SK-N-MC (cell line): ENCODE results near the gene TMEM60.
"Not testable (repeated sequence)": the region's sequence is repeated elsewhere in the genome, so short reads cannot be mapped to it uniquely, and the experiment has no call there.

Source experiments
- DNase-seq: peaks from one replicate; pipeline ENCODE4 v3.0.0-alpha.2; 2011; ENCODE audit warnings: low read depth, low spot score
- H3K27ac ChIP-seq: fragments of 200-600 bp; sonication (generic); 2 replicates; pipeline ENCODE4 v1.5.1; 2016; ENCODE audit warnings: mixed run types
- H3K36me3 ChIP-seq: fragments of 200-600 bp; sonication (generic); 2 replicates; pipeline ENCODE4 v1.6.1; 2017; ENCODE audit warnings: antibody characterized with exemption, low read length, mixed read lengths; ENCODE audit not compliant: insufficient read depth
- H3K4me3 ChIP-seq: fragments of 200-600 bp; sonication (generic); 2 replicates; pipeline ENCODE4 v1.5.1; 2016
- H3K9ac ChIP-seq: fragments of 200-600 bp; sonication (generic); 2 replicates; pipeline ENCODE4 v1.8.0; 2017; ENCODE audit warnings: mixed run types, mixed read lengths; ENCODE audit not compliant: insufficient read length
- H3K9me3 ChIP-seq: fragments of 200-600 bp; sonication (generic); 2 replicates; pipeline ENCODE4 v1.6.1; 2017; ENCODE audit warnings: low read depth, mild to moderate bottlenecking, antibody characterized with exemption, low read length, moderate library complexity, mixed read lengths
- EZH2 ChIP-seq: fragments of 200-600 bp; sonication (generic); IDR thresholded peaks from one replicate; pipeline ENCODE4 v1.6.1; 2017; ENCODE audit warnings: antibody characterized with exemption
- FOXP2 ChIP-seq: optimal IDR thresholded peaks from 2 replicates; pipeline ENCODE3; 2011; ENCODE audit warnings: mild to moderate bottlenecking, moderate library complexity; ENCODE audit not compliant: insufficient read depth; ENCODE audit errors: extremely low read length, control extremely low read depth
- POLR2AphosphoS5 ChIP-seq: IDR thresholded peaks from 2 replicates; pipeline ENCODE4 v1.6.1; 2012; ENCODE audit warnings: mild to moderate bottlenecking, low read depth, low read length, borderline replicate concordance

TMEM60 gene

GRCh38 chr7:77786741-77787140, 11.5 kb downstream of the TMEM60 start:
- Histone ChIP-seq H3K9me3 (0 out of 2 replicates have a peak, but pooled peaks cover 6% of the 10 kb centered on the region), H3K27ac (no peak overlapping the region), H3K9ac (no peak overlapping the region), H3K36me3 (peaks cover 23% of the 10 kb centered on the region), H3K4me3 (no peak overlapping the region)
- no peak for DNase-seq
- TF ChIP-seq EZH2 (no peak), POLR2AphosphoS5 (no peak), FOXP2 (no peak)

GRCh38 chr7:77786018-77786417, 12.2 kb downstream of the TMEM60 start:
- 0 out of 2 replicates have a peak, but pooled peaks cover 6% of the 10 kb centered on the region for H3K9me3 ChIP-seq
- no peak overlapping the region for H3K4me3 ChIP-seq
- no peak for DNase-seq
- no peak overlapping the region for H3K9ac ChIP-seq
- TF ChIP-seq POLR2AphosphoS5 (no peak), FOXP2 (no peak), EZH2 (no peak)
- peaks cover 28% of the 10 kb centered on the region for H3K36me3 ChIP-seq
- H3K27ac ChIP-seq, result no peak overlapping the region

GRCh38 chr7:77784426-77784825, 13.8 kb downstream of the TMEM60 start:
- H3K4me3 ChIP-seq, H3K9ac ChIP-seq, H3K27ac ChIP-seq, DNase-seq, H3K9me3 ChIP-seq: not testable (repeated sequence)
- peaks cover 38% of the 10 kb centered on the region for H3K36me3 ChIP-seq

GRCh38 chr7:77783545-77783944, 14.7 kb downstream of the TMEM60 start:
- Histone ChIP-seq H3K9ac (no peak overlapping the region), H3K36me3 (peaks cover 44% of the 10 kb centered on the region), H3K9me3 (0 out of 2 replicates have a peak, but pooled peaks cover 6% of the 10 kb centered on the region), H3K4me3 (no peak overlapping the region), H3K27ac (no peak overlapping the region)
- no peak for DNase-seq
- TF ChIP-seq FOXP2 (no peak), POLR2AphosphoS5 (no peak), EZH2 (no peak)

GRCh38 chr7:77783111-77783510, 15.1 kb downstream of the TMEM60 start:
- no peak for DNase-seq
- Histone ChIP-seq H3K36me3 (peaks cover 49% of the 10 kb centered on the region), H3K9ac (no peak overlapping the region), H3K4me3 (no peak overlapping the region), H3K9me3 (0 out of 2 replicates have a peak, but pooled peaks cover 6% of the 10 kb centered on the region), H3K27ac (no peak overlapping the region)
- no peak for TF ChIP-seq FOXP2
- TF ChIP-seq POLR2AphosphoS5, result no peak
- TF ChIP-seq EZH2, result no peak

GRCh38 chr7:77782383-77782782, 15.9 kb downstream of the TMEM60 start:
- DNase-seq, result no peak
- Histone ChIP-seq H3K9me3 (0 out of 2 replicates have a peak, but pooled peaks cover 6% of the 10 kb centered on the region), H3K4me3 (no peak overlapping the region), H3K36me3 (peaks cover 54% of the 10 kb centered on the region), H3K9ac (no peak overlapping the region), H3K27ac (no peak overlapping the region)
- TF ChIP-seq FOXP2 (no peak), POLR2AphosphoS5 (no peak), EZH2 (no peak)

GRCh38 chr7:77778535-77778934, 19.7 kb downstream of the TMEM60 start:
- Histone ChIP-seq H3K27ac (peak overlapping the region; percentile 21; the same call in 1 of the 2 replicates), H3K9me3 (no peaks in the 10 kb centered on the region)

GRCh38 chr7:77771901-77772300, 26.3 kb downstream of the TMEM60 start:
- no peaks in the 10 kb centered on the region for H3K9me3 ChIP-seq
- TF ChIP-seq FOXP2 (no peak), EZH2 (no peak), POLR2AphosphoS5 (no peak)
- H3K36me3 ChIP-seq, result peaks cover 46% of the 10 kb centered on the region
- no peak overlapping the region for H3K9ac ChIP-seq
- DNase-seq, result no peak
- peak overlapping the region; percentile 60 for H3K27ac ChIP-seq
- no peak overlapping the region for H3K4me3 ChIP-seq

More at GRCh38 chr7:77778535-77778934, 19.7 kb downstream of the TMEM60 start:
- TF ChIP-seq POLR2AphosphoS5, result no peak
- TF ChIP-seq FOXP2, result no peak
- TF ChIP-seq EZH2, result no peak
- Histone ChIP-seq H3K36me3 (peaks cover 77% of the 10 kb centered on the region), H3K4me3 (no peak overlapping the region), H3K9ac (no peak overlapping the region)
- no peak for DNase-seq

GRCh38 chr7:77770316-77770715, 27.9 kb downstream of the TMEM60 start:
- no peak for DNase-seq
- Histone ChIP-seq H3K4me3 (no peak overlapping the region), H3K9ac (no peak overlapping the region), H3K27ac (no peak overlapping the region), H3K36me3 (peaks cover 42% of the 10 kb centered on the region), H3K9me3 (no peaks in the 10 kb centered on the region)
- no peak for TF ChIP-seq EZH2
- no peak for TF ChIP-seq POLR2AphosphoS5
- TF ChIP-seq FOXP2, result no peak
